GM21526 (cell line): Measurements from ENCODE around the gene MRGPRE.

Experiments used
- ATAC-seq: cut with Tn5 transposase; IDR thresholded peaks from one replicate; pipeline ENCODE4 v1.9.1; 2021; ENCODE audit warnings: moderate library complexity; ENCODE audit not compliant: unreplicated experiment, low FRiP score

MRGPRE gene

DNA sequence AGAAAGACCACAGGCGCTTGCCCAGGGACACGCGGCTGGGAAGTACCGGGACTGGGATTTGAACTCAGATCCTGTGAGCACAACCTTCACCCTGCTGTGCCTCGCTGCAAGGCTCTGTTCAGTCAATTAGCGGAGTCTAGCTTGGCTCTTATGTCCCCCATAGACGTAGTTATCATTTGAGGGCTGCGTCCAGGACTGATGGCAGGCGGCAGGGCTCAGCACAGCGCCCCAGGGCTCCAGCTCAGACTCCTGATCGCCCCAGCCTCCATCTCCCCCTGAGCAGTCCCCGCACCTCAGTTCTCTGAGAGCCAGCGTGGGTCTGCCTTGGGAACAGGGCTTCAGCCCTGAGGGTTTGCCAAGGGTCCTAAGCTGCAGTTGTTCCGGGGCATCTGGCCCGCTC, 33.4 kb downstream of the MRGPRE start:
- no peak for ATAC-seq

GRCh38 chr11:3197878-3198528, 34.2 kb downstream of the MRGPRE start:
- no peak for ATAC-seq

GRCh38 chr11:3197044-3197695, 35.0 kb downstream of the MRGPRE start:
- no peak for ATAC-seq

GRCh38 chr11:3196161-3197043, 35.8 kb downstream of the MRGPRE start:
- ATAC-seq, result no peak

- no peak for ATAC-seq
Observed at GRCh38 chr11:3195251-3196160, 36.7 kb downstream of the MRGPRE start.

DNA sequence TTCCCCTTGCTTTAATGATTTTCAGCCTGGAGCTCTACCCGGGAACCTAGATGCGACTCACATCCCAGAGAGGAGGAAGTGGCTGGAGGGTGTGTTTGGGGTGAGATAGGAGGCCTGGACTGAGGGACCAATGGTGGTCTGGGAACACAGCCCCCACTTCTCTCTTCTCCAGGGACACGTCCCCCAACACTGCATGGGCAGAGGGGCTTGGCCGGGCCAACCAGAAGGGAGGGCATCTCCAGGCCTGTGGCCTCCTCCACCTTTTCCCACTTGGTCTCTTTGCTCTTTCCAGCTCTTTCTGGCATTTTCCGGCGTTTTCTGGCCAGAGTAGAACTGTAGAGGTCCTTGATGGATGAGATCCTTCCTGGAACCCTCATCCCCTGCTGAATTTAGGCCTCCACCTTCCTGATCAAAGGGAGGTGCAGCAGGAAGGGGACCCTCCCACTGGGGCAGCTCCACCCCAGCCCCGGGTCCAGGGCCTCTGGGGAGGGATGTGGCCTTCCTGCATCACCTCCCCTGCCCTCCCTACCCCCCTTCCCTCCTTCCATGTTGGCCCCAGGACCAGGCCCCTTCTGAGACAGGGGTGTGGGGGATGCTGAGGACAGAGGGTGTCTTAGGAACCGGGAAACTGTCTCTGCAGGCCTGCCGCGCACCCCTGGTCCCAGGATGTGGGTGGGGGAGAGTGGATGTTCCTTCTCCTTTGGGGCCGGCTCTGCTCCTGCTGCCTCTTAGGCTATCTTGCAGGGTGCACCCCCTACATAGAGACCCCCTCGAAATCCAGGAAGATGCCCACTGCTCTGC, 38.0 kb downstream of the MRGPRE start:
- no peak for ATAC-seq

DNA sequence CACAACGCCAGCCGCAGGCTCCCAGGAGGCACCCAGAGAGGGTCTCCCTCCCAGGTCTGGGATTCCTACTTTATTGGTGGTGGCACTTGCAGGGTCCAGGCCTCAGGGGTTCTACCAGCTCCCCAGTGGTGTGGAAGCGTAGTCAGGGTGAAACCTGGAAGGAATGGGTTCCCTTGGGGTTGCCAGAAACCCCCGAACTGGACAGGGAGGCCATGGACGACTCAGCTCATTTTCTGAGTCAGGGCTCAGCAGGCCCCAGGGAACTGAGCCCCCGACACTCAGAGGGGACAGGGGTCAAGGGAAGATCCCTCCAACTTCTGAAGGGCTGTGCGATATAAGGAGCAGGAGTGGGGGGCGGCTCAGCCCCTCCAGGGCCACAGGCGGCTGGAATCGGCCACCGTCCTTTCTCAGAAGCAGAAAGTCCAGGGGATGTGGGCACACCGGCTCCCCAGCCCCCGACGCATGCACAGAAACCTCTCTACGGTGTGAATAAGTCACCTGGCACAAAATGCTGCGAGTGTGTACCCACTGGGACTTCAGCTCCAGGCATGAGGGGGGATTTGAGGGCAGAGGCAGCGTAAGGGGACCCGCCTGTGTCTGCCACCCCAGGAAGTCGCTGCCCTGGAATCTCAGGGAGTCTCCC, 38.7 kb downstream of the MRGPRE start:
- ATAC-seq, result no peak

DNA sequence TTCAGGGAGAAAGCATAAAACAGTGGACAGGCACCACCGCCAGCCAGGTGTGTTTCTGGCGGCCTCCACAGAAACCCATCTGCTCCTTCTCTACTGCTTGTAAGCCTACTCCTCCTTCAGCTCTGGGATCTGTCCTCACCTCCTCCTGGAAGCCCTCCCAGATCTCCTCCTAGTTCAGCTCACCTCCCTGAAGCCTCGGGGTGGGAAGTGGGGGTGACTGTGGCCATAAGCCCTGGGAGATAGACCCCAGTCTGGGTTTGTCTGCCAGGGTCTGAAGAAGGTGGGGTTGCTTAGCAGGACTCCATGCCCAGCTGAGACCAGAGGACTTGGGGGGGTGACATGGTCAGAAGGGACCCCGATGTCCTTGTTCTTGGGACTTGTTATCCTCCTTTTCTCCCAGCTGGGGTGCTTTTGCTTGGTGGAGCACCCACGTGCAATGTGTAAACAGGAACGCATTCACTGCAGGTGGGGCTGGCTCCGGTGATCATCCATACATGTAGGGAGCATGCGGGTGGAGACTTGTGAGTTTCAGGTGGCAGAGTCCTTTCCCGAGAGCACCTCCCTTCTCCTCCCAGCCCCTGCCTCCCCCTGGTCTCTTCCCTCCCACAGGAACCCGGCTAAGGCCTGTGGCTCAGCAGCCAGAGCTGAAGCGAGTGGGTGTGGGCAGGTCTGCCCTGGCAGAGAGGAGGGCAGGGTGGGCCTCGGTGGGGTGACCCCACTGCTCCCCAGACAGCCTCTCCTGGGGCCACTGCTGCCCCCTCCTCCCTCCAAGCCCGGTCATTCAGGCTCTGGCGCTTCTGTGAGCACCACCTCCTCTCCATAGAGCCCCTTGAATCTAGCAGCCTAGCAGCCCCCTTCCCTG, 39.5 kb downstream of the MRGPRE start:
- no peak for ATAC-seq

DNA sequence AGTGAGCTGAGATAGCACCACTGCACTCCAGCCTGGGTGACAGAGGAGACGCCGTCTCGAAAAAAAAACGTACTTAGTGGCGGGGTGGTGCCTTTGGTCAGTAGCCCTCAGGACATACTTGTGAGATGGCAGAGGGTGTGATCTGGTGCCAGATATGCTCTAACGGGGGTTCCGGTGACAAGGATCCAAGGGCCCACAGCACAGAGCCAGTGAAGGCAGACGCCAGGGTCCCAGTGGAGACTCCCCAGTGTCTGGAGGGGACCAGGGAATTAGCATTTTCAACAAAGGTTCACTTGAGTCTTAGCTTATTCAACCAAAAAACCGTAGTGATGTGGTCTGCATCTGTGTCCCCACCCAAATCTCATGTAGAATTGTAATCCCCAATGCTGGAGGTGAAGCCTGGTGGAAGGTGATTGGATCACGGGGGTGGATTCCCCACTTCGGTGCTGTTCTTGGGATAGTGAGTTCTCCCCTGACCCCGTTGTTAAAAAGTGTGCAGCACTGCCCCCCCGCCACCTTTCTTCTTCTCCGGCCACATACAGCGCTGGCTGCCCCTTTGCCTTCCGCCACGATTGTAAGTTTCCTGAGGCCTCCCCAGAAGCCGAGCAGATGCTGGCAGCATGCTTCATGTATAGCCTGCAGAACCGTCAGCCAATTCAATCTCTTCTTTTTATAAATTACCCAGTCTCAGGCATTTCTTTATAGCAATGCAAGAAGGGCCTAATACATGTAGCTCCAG, 40.5 kb downstream of the MRGPRE start:
- ATAC-seq, result no peak

DNA sequence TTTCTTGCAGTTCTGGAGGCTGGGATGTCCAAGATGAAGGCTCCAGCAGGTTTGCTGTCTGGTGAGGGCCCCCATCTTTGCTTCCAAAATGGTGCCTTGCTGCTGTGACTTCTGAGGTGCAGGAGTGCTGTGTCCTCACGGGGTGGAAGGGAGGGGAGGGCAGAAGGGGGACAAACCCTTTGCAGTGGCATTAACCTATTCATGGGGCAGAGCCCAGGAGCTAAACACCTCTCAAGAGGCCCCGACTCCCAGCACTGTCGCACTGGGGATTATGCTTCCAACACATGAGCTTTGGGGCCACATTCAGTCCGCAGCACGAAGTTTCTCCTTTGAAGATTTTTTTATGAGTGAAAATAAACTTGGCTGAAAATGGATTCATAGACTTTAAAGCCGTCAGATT, 41.6 kb downstream of the MRGPRE start:
- no peak for ATAC-seq

GRCh38 chr11:3189886-3190583, 42.2 kb downstream of the MRGPRE start:
- ATAC-seq, result no peak

DNA sequence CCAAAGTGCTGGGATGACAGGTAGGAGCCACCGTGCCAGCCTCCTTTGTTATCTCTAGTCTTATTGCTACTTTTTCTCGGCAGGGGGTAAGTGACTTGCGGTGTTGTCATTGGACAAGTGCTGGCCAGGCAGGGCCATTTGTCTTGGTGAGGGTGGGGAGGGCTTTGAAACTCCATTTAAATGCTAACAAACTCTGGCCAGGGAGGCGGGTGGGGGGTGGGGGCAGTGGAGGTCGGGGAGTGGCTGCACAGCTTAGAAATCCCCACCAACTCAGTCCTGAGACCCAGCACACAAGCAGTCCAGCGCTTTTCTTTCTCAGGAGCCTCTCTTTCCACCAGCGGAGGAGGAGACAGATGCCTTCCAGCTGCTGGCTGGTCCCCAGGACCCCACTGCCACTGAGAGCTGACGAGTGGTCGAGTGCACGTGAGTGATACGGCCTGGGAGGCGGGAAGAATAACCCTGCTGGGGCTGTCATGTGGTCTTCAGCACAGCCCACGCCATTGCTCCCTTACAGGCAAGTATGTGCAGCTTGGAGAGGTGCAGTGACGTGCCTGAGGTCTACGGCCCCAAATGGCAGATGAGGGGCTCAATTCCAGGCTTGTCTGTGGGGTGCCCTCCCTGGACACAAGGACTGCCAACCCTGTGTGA, 42.9 kb downstream of the MRGPRE start:
- ATAC-seq, result no peak

DNA sequence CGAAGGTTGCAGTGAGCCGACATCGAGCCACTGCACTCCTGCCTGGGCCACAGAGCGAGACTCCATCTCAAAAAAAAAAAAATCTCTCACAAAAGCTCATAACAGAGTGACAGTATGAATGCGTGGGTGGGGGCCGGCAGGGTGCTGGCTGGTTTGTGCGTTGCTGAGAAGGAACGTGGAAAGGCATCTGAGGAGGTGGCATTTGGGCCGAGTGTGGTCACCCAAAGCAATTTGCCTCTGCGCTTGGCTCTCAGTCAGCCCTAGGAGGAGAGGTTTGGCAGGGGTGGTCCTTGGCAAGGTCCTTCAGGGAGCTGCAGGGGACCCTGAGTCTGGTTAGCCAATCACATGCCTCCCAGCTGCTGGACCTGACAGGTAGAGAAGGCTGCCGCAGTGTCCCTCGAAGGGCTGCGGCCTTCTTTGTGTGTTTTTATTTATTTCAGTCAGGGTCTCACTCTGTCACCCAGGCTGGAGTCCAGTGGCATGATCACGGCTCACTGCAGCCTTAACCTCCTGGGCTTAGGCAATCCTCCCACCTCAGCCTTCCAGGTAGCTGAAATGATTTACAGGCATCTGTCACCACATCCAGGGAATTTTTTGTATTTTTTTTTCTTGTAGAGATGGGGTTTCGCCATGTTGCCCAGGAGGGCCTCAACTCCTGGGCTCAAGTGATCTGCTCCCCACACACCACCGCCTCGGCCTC, 43.6 kb downstream of the MRGPRE start:
- no peak for ATAC-seq

DNA sequence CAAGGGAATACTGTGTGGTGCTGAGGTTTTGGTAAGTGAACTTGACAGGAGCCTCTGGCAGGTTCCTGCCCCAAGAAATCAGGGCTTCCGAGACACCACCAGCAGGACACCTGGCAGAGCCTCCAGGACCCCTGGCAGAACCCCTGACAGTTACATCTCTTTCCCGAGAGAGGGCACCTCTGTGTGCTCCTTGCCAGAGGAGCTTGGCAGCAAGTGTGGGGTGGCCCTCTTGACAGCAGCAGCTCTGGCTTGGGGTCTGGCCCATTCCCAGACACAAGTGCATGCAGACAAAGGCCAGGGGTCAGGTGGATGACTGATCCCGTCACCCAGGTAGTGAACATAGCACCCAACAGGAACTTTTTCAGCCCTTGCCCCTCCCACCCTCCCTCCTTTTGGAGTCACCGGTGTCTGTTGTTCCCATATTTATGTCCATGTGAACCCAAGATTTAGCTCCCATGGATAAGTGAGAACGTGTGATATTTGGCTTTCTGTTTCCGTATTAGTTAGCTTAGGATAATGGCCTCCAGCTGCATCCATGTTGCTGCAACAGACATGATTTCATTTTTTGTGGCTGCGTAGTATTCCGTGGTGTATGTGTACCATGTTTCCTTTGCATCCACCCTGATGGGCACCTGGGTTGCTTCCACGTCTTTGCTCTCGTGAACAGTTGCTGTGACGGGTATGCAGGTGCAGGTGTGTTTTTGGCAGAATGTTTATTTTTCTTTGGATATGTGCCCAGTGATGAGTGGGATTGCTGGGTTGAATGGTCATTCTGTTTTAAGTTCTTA, 45.9 kb downstream of the MRGPRE start:
- ATAC-seq, result no peak

GRCh38 chr11:3184732-3185347, 47.4 kb downstream of the MRGPRE start:
- no peak for ATAC-seq
